GM12878 (cell line): ENCODE data around the gene DNAH3.

Experiments used
- EZH2 ChIP-seq: IDR thresholded peaks from 2 replicates; pipeline ENCODE4 v1.6.1; 2012; ENCODE audit warnings: low read depth, mild to moderate bottlenecking, control low read depth, inconsistent platforms, low read length, borderline replicate concordance; ENCODE audit not compliant: control insufficient read depth
- HDAC2 ChIP-seq: fragments of 200-600 bp; sonication (generic); IDR thresholded peaks from 2 replicates; pipeline ENCODE4 v1.6.1; 2017
- NFXL1 ChIP-seq: fragments of 450-650 bp; IDR thresholded peaks from 2 replicates; pipeline ENCODE4 v1.6.1; 2017; ENCODE audit warnings: antibody characterized with exemption, mild to moderate bottlenecking, borderline replicate concordance
- NRF1 ChIP-seq: conservative IDR thresholded peaks from 2 replicates; pipeline ENCODE4 v1.6.1; 2011; ENCODE audit warnings: mild to moderate bottlenecking, low read depth, low read length, improper control_type of control experiment
- POLR2A ChIP-seq: IDR thresholded peaks from 2 replicates; pipeline ENCODE4 v1.6.1; 2011; ENCODE audit warnings: low read depth, mild to moderate bottlenecking, low read length
- POLR2AphosphoS5 ChIP-seq: IDR thresholded peaks from 2 replicates; pipeline ENCODE4 v1.6.1; 2011; ENCODE audit warnings: mild to moderate bottlenecking, low read length, inconsistent platforms
- RAD21 ChIP-seq: IDR thresholded peaks from 2 replicates; pipeline ENCODE4 v1.6.1; 2011; ENCODE audit warnings: mild to moderate bottlenecking, low read depth, low read length, moderate library complexity; ENCODE audit not compliant: insufficient read depth
- SP1 ChIP-seq: IDR thresholded peaks from one replicate; pipeline ENCODE4 v1.6.1; 2011; ENCODE audit warnings: low read depth, low read length
- SUPT20H ChIP-seq: IDR thresholded peaks from 2 replicates; pipeline ENCODE4 v1.6.1; 2011; ENCODE audit warnings: low read depth, mild to moderate bottlenecking, low read length, moderate library complexity, borderline replicate concordance; ENCODE audit not compliant: control insufficient read depth
- TF ChIP-seq, protein P1 (sequence below), 3 experiments: IDR thresholded peaks in 2 of 3; conservative IDR thresholded peaks in 1 of 3; 2 replicates each; pipeline ENCODE4 v1.5.1; 2011; ENCODE audit warnings: low read depth in 3 of 3, low read length in 3 of 3, mild to moderate bottlenecking in 3 of 3, control low read depth in 2 of 3, moderate library complexity in 2 of 3, inconsistent platforms in 1 of 3, mixed read lengths in 1 of 3; ENCODE audit not compliant: control insufficient read depth in 2 of 3, insufficient read depth in 1 of 3; ENCODE audit errors: extremely low read depth in 1 of 3

DNA sequence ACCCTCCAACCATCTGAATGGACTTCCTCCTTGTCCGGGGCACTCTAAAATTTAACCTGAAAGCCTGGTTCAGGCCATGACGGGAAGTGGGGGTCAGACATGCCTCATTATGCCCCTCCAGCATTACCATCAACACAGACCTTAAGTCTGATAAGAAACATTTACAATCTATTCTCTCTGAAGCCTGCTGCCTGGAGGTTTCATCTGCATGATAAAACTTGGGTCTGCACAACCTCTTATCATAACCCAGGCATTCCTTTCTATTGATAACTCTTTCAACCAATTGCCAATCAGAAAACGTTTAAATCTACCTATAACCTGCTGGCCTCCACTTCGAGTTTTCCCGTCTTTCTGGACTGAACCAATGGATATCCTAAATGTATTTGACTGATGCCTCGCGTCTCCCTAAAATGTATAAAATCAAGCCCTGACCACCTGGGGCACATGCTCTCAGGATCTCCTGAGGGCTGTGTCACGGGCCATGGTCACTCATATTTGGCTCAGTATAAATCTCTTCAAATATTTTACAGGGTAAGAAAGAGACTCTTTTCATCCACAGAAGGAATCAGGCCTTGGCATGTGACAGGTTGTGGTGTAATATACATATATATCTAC lies 204.5 kb downstream of the DNAH3 start:
- TF ChIP-seq, protein P1, sequence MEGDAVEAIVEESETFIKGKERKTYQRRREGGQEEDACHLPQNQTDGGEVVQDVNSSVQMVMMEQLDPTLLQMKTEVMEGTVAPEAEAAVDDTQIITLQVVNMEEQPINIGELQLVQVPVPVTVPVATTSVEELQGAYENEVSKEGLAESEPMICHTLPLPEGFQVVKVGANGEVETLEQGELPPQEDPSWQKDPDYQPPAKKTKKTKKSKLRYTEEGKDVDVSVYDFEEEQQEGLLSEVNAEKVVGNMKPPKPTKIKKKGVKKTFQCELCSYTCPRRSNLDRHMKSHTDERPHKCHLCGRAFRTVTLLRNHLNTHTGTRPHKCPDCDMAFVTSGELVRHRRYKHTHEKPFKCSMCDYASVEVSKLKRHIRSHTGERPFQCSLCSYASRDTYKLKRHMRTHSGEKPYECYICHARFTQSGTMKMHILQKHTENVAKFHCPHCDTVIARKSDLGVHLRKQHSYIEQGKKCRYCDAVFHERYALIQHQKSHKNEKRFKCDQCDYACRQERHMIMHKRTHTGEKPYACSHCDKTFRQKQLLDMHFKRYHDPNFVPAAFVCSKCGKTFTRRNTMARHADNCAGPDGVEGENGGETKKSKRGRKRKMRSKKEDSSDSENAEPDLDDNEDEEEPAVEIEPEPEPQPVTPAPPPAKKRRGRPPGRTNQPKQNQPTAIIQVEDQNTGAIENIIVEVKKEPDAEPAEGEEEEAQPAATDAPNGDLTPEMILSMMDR (IDR thresholded peaks at IDR 0.05 in 2 of 3, conservative IDR thresholded peaks at IDR 0.05 in 1 of 3; ENCODE audit: control insufficient read depth in 2 of 3, extremely low read depth in 1 of 3, insufficient read depth in 1 of 3, low read depth in 3 of 3, low read length in 3 of 3): no peak
- TF ChIP-seq NFXL1: no peak
- TF ChIP-seq POLR2AphosphoS5: no peak
- TF ChIP-seq SP1: no peak
- no peak for TF ChIP-seq NRF1
- no peak for TF ChIP-seq POLR2A
- TF ChIP-seq SUPT20H: no peak
- no peak for TF ChIP-seq HDAC2
- TF ChIP-seq EZH2: no peak
- no peak for TF ChIP-seq RAD21
